GM18505 (cell line): ENCODE data around the gene ADAM15.

Experiments used
- ATAC-seq: cut with Tn5 transposase; IDR thresholded peaks from one replicate; pipeline ENCODE4 v1.9.1; 2021; ENCODE audit not compliant: unreplicated experiment
- POLR2A ChIP-seq: IDR thresholded peaks from 4 replicates; pipeline ENCODE4 v1.6.1; 2011; ENCODE audit warnings: borderline replicate concordance; ENCODE audit not compliant: insufficient read depth, insufficient read length; ENCODE audit errors: extremely low read depth

The ADAM15 gene

DNA sequence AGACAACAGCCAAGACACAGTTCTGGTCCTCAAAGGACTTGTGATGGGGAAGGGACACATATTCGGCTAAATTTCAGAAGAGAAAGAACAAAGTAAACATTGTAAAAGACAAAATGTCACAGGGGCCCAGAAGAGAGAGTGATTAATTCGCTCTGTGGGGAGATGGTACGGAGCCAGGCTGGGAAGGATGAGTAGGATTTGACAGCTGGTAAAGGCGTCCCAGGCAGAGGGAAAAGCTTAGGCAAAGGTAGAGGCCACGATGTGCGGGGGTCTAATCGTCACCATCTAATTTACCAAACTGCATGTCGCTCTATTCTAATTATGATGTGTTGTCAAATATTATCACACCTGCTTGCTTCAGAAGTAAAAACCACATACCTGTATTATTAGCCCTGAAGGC, 59.3 kb downstream of the ADAM15 start:
- TF ChIP-seq POLR2A: no peak
- ATAC-seq: no peak

DNA sequence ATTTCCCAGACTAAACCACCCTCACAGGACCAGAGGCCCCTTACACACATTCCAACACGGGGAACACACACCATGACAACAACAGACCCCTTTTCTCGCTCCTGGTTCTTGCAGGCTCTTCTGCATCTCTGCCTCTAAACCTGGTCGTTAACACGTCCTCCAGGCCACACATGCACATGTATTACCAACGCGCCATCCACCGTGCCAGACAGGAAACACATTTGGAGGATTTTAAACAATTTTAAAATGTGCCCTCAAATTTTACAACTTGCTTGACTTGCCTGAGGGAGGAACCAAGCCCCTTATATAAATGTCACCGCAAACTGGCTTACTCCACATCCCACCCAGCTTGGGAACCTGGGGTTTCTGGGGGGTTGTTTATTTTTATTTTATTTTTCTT, 59.7 kb downstream of the ADAM15 start:
- no peak for TF ChIP-seq POLR2A
- ATAC-seq: no peak
